HL-60 (cell line): ENCODE data around the gene KIF20A.

Source experiments
- DNase-seq, 2 experiments: peaks; one replicate each; pipeline ENCODE4 v3.0.0-alpha.2; 2010 to 2020; ENCODE audit warnings: low read depth in 1 of 2, low spot score in 1 of 2
- H3K27ac ChIP-seq: fragments of 250-450 bp; sonication (Bioruptor Pico); replicated peaks from 2 replicates; pipeline ENCODE4 v1.5.1; 2020; ENCODE audit warnings: mild to moderate bottlenecking, moderate library complexity
- H3K27me3 ChIP-seq: fragments of 250-450 bp; sonication (Bioruptor Pico); 2 replicates; pipeline ENCODE4 v1.5.1; 2021; ENCODE audit warnings: mild to moderate bottlenecking, moderate library complexity; ENCODE audit not compliant: insufficient read depth, poor library complexity, severe bottlenecking
- H3K4me3 ChIP-seq: replicated peaks from 2 replicates; pipeline ENCODE4 v1.5.1; 2011; ENCODE audit warnings: mild to moderate bottlenecking, control low read depth, low read length; ENCODE audit not compliant: insufficient read depth
- GABPA ChIP-seq: IDR thresholded peaks from 2 replicates; pipeline ENCODE4 v1.6.1; 2012; ENCODE audit warnings: low read depth
- POLR2AphosphoS5 ChIP-seq: IDR thresholded peaks from 2 replicates; pipeline ENCODE4 v1.6.1; 2012; ENCODE audit warnings: low read depth
- SPI1 ChIP-seq: IDR thresholded peaks from 2 replicates; pipeline ENCODE4 v1.6.1; 2012; ENCODE audit warnings: low read depth, mild to moderate bottlenecking, borderline replicate concordance
- long read RNA-seq: library from polyadenylated mRNA; unstranded; transcript quantifications from one replicate; pipeline ENCODE4 v2.0.0, GENCODE V29; 2020
- TF ChIP-seq, protein P1 (sequence below): IDR thresholded peaks from 2 replicates; pipeline ENCODE4 v1.6.1; 2012; ENCODE audit warnings: low read depth; ENCODE audit not compliant: insufficient replicate concordance
- TF ChIP-seq, protein P2 (sequence below): IDR thresholded peaks from one replicate; pipeline ENCODE4 v1.5.1; 2011; ENCODE audit warnings: low read length, control low read depth, inconsistent platforms; ENCODE audit not compliant: insufficient read depth

Gene KIF20A
- long read RNA-seq, transcript KIF20A-201 (19 exons, 3,201 nt) = major isoform, 114 of 131 reads
- long read RNA-seq, partial matches to known transcripts = 6 of 131 reads
- long read RNA-seq, other reads (novel, unspliced or antisense) = 11 of 131 reads

DNA sequence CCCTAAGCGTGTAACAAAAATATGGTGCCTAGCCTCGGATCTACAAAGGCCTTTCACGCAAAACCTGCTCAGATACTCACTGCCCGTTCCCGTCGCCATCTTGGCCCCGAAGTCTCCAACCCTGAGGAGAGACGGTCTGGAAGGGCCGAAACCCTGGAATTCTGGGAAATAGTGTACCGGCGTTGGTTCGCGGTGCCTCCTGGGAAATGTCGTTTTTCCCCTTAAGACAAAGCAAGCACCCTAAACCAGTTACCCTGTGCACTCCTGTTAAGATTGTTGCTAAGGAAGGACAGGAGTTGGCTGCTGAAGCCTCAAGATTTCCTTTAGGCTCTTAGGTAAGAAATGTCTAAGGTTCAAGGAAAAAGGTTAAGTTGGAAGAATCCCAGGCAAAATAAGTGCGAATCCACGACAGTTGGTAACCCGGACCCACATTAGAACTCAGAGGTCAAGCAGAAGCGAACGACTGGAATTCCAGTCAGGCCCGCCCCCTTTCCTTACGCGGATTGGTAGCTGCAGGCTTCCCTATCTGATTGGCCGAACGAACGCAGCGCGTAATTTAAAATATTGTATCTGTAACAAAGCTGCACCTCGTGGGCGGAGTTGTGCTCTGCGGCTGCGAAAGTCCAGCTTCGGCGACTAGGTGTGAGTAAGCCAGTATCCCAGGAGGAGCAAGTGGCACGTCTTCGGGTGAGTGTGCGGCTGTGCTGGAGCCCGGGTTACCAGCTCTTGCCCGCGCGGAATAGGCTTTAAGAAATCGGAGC lies at the start of gene KIF20A, which contains the start of gene BRD8:
Gene KIF20A, plus strand, starts transcription at position 597 of the 761 bp plus-strand sequence. CDS start 569 bp downstream, outside the sequence.
Gene BRD8, minus strand, starts transcription at position 115 of the 761 bp plus-strand sequence. Its CDS starts 16 bp downstream, at position 99.
- Histone ChIP-seq H3K27ac (peak within 1 kb of the TSS; percentile 92), H3K4me3 (peak within 1 kb of the TSS; percentile 78), H3K27me3 (no peaks in the 10 kb centered on the region)
- peak; percentile 78 to 94 for DNase-seq
- TF ChIP-seq POLR2AphosphoS5 (peak; percentile 38), GABPA (peak; percentile 73), SPI1 (no peak)
- TF ChIP-seq, protein P1, sequence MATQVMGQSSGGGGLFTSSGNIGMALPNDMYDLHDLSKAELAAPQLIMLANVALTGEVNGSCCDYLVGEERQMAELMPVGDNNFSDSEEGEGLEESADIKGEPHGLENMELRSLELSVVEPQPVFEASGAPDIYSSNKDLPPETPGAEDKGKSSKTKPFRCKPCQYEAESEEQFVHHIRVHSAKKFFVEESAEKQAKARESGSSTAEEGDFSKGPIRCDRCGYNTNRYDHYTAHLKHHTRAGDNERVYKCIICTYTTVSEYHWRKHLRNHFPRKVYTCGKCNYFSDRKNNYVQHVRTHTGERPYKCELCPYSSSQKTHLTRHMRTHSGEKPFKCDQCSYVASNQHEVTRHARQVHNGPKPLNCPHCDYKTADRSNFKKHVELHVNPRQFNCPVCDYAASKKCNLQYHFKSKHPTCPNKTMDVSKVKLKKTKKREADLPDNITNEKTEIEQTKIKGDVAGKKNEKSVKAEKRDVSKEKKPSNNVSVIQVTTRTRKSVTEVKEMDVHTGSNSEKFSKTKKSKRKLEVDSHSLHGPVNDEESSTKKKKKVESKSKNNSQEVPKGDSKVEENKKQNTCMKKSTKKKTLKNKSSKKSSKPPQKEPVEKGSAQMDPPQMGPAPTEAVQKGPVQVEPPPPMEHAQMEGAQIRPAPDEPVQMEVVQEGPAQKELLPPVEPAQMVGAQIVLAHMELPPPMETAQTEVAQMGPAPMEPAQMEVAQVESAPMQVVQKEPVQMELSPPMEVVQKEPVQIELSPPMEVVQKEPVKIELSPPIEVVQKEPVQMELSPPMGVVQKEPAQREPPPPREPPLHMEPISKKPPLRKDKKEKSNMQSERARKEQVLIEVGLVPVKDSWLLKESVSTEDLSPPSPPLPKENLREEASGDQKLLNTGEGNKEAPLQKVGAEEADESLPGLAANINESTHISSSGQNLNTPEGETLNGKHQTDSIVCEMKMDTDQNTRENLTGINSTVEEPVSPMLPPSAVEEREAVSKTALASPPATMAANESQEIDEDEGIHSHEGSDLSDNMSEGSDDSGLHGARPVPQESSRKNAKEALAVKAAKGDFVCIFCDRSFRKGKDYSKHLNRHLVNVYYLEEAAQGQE = no peak
- TF ChIP-seq, protein P2, sequence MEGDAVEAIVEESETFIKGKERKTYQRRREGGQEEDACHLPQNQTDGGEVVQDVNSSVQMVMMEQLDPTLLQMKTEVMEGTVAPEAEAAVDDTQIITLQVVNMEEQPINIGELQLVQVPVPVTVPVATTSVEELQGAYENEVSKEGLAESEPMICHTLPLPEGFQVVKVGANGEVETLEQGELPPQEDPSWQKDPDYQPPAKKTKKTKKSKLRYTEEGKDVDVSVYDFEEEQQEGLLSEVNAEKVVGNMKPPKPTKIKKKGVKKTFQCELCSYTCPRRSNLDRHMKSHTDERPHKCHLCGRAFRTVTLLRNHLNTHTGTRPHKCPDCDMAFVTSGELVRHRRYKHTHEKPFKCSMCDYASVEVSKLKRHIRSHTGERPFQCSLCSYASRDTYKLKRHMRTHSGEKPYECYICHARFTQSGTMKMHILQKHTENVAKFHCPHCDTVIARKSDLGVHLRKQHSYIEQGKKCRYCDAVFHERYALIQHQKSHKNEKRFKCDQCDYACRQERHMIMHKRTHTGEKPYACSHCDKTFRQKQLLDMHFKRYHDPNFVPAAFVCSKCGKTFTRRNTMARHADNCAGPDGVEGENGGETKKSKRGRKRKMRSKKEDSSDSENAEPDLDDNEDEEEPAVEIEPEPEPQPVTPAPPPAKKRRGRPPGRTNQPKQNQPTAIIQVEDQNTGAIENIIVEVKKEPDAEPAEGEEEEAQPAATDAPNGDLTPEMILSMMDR = no peak

DNA sequence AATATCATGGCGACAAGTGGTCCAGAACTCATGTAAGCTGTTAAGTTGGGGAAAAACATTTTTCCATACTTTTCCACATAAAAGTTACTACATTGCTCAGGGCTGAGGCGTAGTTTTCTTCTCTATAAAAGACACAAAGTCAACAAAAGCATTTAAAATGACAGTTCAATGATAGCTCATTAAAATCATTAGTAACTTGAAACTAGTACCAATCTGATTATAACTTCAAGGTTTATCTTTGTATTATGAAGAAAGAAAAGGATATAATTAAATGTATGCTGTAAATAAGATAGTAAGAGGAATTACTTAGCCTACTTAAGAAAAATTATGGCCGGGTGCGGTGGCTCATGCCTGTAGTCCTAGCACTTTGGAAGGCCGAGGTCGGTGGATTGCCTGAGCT lies 49.6 kb upstream of the KIF20A start:
- no peaks in the 10 kb centered on the region for H3K27me3 ChIP-seq
- no peak for DNase-seq
- TF ChIP-seq SPI1 = no peak
- TF ChIP-seq GABPA = no peak
- TF ChIP-seq, protein P1 = no peak
- no peak overlapping the region for H3K27ac ChIP-seq
- no peak overlapping the region for H3K4me3 ChIP-seq

DNA sequence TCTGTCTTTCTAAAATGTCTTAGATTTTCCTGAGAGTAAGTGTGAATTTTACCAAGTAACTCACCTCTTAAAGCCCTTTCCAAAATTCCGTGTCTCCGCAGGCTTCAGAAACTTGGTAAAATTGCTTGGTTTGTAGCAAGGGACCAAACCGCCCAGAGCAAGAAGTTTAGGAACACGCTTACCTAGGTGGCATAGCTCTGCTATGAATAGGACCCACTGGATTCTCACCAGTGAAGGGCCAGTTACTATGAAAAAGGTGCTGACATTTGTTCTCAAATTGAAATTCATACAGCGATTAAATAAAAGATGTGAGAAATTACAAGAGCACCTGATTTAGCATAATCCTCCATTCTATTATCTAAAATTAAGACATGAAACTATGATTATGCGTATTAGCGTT lies 46.4 kb upstream of the KIF20A start:
- Histone ChIP-seq H3K27ac (no peak overlapping the region), H3K4me3 (no peak overlapping the region), H3K27me3 (no peaks in the 10 kb centered on the region)
- TF ChIP-seq, protein P1 = no peak
- TF ChIP-seq GABPA (no peak), SPI1 (no peak), POLR2AphosphoS5 (no peak)
- TF ChIP-seq, protein P2 = no peak
- DNase-seq = no peak
